ENCODE results near the gene DHX15.

DNA sequence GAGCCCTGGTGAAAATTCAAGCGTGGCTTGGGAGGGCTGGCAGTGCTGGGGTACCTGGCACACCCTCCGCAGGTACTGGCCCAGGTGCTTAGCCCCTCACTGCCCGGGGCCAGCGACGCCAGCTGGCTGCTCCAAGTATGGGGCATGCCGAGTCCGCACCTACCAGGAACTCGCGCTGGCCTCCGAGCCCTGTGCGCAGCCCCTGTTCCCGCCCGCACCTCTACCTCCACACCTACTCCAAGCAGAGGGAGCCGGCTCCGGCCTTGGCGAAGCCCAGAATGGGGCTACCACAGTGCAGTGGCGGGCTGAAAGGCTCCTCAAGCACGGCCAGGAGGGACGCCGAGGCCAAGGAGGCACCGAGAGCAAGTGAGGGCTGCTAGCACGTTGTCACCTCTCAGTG lies 14.9 kb upstream of the DHX15 start:
- TF ChIP-seq, protein P1, sequence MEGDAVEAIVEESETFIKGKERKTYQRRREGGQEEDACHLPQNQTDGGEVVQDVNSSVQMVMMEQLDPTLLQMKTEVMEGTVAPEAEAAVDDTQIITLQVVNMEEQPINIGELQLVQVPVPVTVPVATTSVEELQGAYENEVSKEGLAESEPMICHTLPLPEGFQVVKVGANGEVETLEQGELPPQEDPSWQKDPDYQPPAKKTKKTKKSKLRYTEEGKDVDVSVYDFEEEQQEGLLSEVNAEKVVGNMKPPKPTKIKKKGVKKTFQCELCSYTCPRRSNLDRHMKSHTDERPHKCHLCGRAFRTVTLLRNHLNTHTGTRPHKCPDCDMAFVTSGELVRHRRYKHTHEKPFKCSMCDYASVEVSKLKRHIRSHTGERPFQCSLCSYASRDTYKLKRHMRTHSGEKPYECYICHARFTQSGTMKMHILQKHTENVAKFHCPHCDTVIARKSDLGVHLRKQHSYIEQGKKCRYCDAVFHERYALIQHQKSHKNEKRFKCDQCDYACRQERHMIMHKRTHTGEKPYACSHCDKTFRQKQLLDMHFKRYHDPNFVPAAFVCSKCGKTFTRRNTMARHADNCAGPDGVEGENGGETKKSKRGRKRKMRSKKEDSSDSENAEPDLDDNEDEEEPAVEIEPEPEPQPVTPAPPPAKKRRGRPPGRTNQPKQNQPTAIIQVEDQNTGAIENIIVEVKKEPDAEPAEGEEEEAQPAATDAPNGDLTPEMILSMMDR (IDR thresholded peaks at IDR 0.05): no peak
- no peak for TF ChIP-seq POLR2A (IDR thresholded peaks at IDR 0.05)

Measured in right lobe of liver (tissue), 4 donors.